Esophagus (tissue), 2 donors: Measurements from ENCODE around the gene CACNA2D1. TPM values are rescaled to one million over a fixed set of nuclear protein-coding genes. Genes with fewer than 3 reads are reported as not detected.

Experiments
- H3K27ac ChIP-seq, 2 donors: one replicate each; pipeline ENCODE4 v1.5.1; 2013; ENCODE audit warnings: low read depth in 2 of 2, mild to moderate bottlenecking in 2 of 2, inconsistent platforms in 1 of 2, low read length in 1 of 2, moderate library complexity in 1 of 2
- H3K27me3 ChIP-seq, 2 donors: one replicate each; pipeline ENCODE4 v1.6.1; 2013; ENCODE audit warnings: low read length in 2 of 2, control low read depth in 1 of 2, mild to moderate bottlenecking in 1 of 2; ENCODE audit not compliant: insufficient read depth in 2 of 2, control insufficient read depth in 1 of 2
- H3K36me3 ChIP-seq, 2 donors: one replicate each; pipeline ENCODE4 v1.6.1; 2013; ENCODE audit warnings: low read length in 1 of 2; ENCODE audit not compliant: control insufficient read depth in 2 of 2, insufficient read depth in 2 of 2
- H3K4me1 ChIP-seq, 2 donors: one replicate each; pipeline ENCODE4 v1.6.1; 2013; ENCODE audit warnings: low read length in 1 of 2; ENCODE audit not compliant: control insufficient read depth in 2 of 2, insufficient read depth in 2 of 2
- H3K4me3 ChIP-seq, 2 donors: one replicate each; pipeline ENCODE4 v1.5.1; 2013; ENCODE audit warnings: low read length in 2 of 2, mild to moderate bottlenecking in 2 of 2, low read depth in 1 of 2, moderate library complexity in 1 of 2
- H3K9me3 ChIP-seq, 2 donors: one replicate each; pipeline ENCODE4 v1.6.1; 2013; ENCODE audit warnings: mild to moderate bottlenecking in 2 of 2, low read depth in 1 of 2, low read length in 1 of 2, moderate library complexity in 1 of 2; ENCODE audit not compliant: control insufficient read depth in 2 of 2, insufficient read depth in 1 of 2
- WGBS, 2 donors: extraction: QIAGEN DNeasy Blood & Tissue Kit; methylation state at CpG; one replicate each; pipeline ENCODE4 v1.1.7; 2013; 5-methylcytosine and 5-hydroxymethylcytosine counted together
- polyA plus RNA-seq, 2 donors: library from polyadenylated mRNA; stranded (reverse); fragments of 200-250 nt; gene quantifications; one replicate each; pipeline ENCODE4 v1.2.3, GENCODE V29; 2013
- donor health status: healthy with polysubstance abuse.
- donor health status: Bipolar disorder and iron deficiency.

CACNA2D1 gene
- polyA plus RNA-seq, 2 donors, result 0.90 to 1.3 TPM

DNA sequence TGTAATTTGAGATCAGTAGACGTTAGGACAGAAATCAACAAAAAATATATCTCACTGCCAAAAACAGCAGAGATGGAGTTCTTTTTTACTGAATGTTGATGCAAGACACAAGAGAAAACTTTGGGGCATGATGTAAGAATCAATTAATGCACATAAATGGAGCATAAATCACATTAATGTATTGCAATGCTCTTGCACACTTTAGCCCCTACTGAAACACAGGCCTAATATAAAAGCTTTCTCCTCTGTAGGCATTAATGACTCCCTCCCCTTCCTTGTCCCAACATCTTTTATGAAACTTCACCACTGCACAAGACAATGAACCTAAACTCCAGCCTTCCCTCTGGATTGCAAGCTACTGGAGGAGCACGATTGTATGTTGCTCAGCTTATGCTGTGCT is 58.8 kb downstream of the CACNA2D1 start:
- H3K27ac ChIP-seq, result no peak overlapping the region
- H3K9me3 ChIP-seq, result no peaks in the 10 kb centered on the region
- WGBS, 2 donors, result 79 to 81% methylated on average over 2 of the region's 2 CpGs
- H3K36me3 ChIP-seq, result no peaks in the 10 kb centered on the region
- H3K4me3 ChIP-seq, result no peak overlapping the region
- H3K4me1 ChIP-seq, result no peaks in the 10 kb centered on the region
- H3K27me3 ChIP-seq, result no peaks in the 10 kb centered on the region

DNA sequence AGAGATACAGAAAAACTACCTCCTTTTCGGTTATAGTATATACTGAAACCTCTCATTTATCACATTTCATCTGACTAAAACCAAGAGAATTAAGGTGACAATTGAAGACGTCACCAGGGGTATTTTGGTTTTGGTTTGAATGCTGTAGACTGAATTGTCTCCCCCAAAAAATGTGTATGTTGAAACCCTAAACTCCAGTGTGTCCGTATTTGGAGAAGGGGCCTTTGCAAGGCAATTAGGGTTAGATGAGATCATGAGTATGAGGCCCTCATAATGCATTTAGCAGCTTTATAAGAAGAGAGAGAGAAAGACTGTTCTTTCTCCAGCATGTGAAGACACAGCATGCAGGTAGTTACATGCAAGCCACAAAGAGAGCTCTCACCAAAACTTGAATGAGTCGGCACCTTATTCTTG is 59.5 kb downstream of the CACNA2D1 start:
- 78 to 83% methylated on average over 4 of the region's 4 CpGs for WGBS, 2 donors
- H3K27ac ChIP-seq, result no peak overlapping the region

DNA sequence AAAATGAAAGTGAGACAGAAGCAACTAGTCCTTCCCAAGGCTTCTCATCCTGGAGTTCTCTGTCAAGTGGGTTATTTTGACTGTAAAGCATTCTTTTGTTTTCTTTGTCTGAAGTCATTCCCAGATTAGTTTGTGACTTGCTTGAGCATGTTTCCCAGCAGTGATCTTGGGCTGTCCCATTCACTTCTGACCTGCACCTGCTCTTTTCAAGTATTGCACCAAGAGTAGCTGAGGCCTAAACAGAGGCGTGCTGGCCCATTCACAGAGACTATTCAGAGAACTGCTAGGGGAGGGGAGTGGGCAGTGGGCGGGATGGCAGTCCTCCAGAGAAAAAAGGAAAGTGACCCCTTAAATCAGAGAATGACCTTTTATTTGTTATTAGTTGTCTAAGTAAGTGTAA is 61.3 kb downstream of the CACNA2D1 start:
- no peaks in the 10 kb centered on the region for H3K36me3 ChIP-seq
- H3K4me1 ChIP-seq, result no peaks in the 10 kb centered on the region
- WGBS, 2 donors, result 52 to 55% methylated on average over 2 of the region's 2 CpGs
- H3K27me3 ChIP-seq, result peaks cover 0 to 2% of the 10 kb centered on the region in 2 donors
- no peak overlapping the region for H3K4me3 ChIP-seq
- no peaks in the 10 kb centered on the region for H3K9me3 ChIP-seq
- H3K27ac ChIP-seq, result peak overlapping the region in 1 of 2 donors; percentile 31

More for the DNA sequence above, 59.5 kb downstream of the CACNA2D1 start:
- H3K36me3 ChIP-seq, result no peaks in the 10 kb centered on the region
- no peak overlapping the region for H3K4me3 ChIP-seq
- no peaks in the 10 kb centered on the region for H3K27me3 ChIP-seq
- H3K4me1 ChIP-seq, result no peaks in the 10 kb centered on the region
- H3K9me3 ChIP-seq, result no peaks in the 10 kb centered on the region

DNA sequence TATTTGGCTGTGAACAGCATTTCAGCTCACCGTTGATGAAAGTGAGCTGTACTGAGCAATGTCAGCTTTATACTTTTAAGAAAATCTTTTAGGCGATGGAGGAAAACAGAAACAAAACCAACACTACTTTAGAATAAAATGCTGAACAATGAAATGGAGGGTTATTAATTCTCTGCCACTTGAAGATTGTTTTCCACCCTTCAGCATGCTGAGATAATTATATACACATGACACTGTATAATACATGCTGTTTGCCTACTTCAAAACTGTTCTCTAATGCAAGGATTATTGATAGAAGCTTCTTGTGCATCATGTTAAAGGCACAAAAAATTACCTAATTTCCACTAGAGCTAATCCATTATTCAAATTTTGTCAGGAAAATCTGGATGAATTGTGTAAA is 66.8 kb downstream of the CACNA2D1 start:
- H3K27ac ChIP-seq, result no peak overlapping the region
- H3K36me3 ChIP-seq, result no peaks in the 10 kb centered on the region
- 73 to 82% methylated on average over 2 of the region's 2 CpGs for WGBS, 2 donors
- H3K9me3 ChIP-seq, result no peaks in the 10 kb centered on the region
- no peaks in the 10 kb centered on the region for H3K4me1 ChIP-seq
- H3K27me3 ChIP-seq, result peaks cover 0 to 2% of the 10 kb centered on the region in 2 donors
- H3K4me3 ChIP-seq, result no peak overlapping the region

DNA sequence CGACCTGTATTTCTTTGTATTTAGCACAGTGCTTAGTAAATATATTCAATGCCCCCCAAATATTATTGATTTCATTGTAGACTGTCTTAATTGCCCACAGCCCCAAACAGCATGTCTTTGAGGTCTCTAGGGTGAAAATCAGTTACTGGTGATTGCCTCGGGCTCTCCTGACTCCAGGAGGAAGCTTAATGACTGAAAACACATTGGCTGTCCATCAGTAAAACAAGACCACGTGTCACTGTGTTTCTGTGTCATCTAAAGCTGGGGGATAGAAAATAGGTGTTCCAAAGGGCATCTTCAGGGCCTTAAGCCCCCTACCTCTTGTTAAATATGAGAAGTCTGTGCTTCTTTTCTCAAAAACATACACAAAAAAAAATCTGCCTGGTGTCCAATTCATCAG is 67.9 kb downstream of the CACNA2D1 start:
- Histone ChIP-seq H3K9me3 (no peaks in the 10 kb centered on the region), H3K4me3 (no peak overlapping the region), H3K4me1 (no peaks in the 10 kb centered on the region), H3K27ac (no peak overlapping the region), H3K36me3 (no peaks in the 10 kb centered on the region), H3K27me3 (peaks cover 0 to 2% of the 10 kb centered on the region in 2 donors)
- 48 to 63% methylated on average over 3 of the region's 3 CpGs for WGBS, 2 donors

DNA sequence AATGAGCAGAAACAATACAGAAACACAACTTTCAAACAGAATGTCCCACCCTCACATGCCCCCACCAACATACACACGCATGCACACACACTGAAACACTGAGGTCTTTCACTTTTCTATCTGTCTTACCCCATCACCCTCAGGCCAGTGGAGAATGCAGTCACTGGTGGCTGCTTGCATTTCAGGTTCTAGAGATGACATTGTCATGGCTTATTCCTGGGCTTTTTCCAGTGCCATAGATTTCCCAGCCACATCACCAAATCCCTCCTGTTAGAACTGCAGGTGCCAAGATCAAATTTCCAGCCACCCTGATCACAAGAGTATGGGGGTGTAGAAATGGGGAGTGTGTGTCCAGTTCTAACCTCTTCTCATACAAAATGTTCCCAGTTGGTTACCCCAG is 68.4 kb downstream of the CACNA2D1 start:
- Histone ChIP-seq H3K4me3 (no peak overlapping the region), H3K4me1 (no peaks in the 10 kb centered on the region), H3K27me3 (peaks cover 0 to 2% of the 10 kb centered on the region in 2 donors), H3K27ac (no peak overlapping the region), H3K36me3 (no peaks in the 10 kb centered on the region), H3K9me3 (no peaks in the 10 kb centered on the region)
- 85 to 100% methylated on average over 1 of the region's 1 CpG for WGBS, 2 donors

DNA sequence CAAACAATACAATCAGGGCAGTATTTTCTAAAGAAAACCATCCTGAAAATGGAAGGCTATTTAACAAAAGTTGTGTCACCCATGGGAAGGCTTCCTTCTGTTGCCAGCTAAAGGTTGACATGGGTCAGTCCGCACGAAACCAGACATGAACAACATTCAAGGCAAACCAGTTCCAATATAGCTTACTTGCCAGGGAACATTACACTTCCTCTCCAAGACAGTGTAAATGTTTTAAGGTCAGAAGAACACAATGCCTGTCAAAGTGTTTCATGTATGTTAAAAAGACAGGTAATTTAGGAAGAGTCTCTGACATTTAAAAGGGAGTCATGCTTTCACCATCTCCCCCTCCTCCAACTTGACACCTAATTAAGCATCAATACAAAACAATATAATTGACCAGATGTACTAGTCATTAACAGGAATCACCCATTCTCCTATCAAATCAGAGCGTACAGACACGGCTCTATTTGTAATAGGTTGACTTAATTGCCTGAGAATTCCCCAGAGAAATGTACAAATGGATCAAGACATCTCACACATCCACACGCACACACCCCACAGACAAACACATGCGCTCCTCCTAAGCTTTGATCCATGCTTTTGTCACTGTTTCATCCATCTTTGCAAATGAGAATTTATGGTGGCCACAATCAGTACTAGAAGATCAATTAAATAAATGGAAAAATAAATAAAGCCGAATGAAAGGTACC is 69.5 kb downstream of the CACNA2D1 start:
- peak overlapping the region in 1 of 2 donors; percentile 60 for H3K27ac ChIP-seq
- H3K27me3 ChIP-seq, result peaks cover 0 to 2% of the 10 kb centered on the region in 2 donors
- no peaks in the 10 kb centered on the region for H3K36me3 ChIP-seq
- H3K9me3 ChIP-seq, result no peaks in the 10 kb centered on the region
- H3K4me3 ChIP-seq, result no peak overlapping the region
- WGBS, 2 donors, result 65 to 68% methylated on average over 7 of the region's 7 CpGs
- H3K4me1 ChIP-seq, result no peaks in the 10 kb centered on the region

DNA sequence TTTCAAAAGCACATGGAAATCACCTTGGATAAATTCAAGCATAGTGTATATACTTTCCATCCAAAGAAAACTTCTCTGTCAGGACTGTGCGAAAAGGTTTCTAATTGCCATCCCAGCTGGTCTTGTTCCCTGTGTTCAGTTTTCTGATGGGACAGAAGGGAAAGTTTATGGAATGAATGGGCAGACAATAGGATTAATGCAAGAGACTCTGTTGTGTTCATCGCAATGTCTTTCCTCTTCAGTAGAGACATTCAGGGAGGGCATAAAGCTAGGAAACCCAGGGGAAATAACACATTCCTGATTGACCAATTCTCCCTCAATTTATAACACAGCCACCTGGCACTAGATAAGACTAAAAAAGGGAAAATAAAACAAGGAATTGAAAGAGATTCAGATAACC is 78.9 kb downstream of the CACNA2D1 start:
- H3K27ac ChIP-seq, result no peak overlapping the region
- H3K9me3 ChIP-seq, result no peaks in the 10 kb centered on the region
- H3K36me3 ChIP-seq, result no peaks in the 10 kb centered on the region
- no peaks in the 10 kb centered on the region for H3K4me1 ChIP-seq
- 93 to 95% methylated on average over 2 of the region's 2 CpGs for WGBS, 2 donors
- no peak overlapping the region for H3K4me3 ChIP-seq
- H3K27me3 ChIP-seq, result no peaks in the 10 kb centered on the region

DNA sequence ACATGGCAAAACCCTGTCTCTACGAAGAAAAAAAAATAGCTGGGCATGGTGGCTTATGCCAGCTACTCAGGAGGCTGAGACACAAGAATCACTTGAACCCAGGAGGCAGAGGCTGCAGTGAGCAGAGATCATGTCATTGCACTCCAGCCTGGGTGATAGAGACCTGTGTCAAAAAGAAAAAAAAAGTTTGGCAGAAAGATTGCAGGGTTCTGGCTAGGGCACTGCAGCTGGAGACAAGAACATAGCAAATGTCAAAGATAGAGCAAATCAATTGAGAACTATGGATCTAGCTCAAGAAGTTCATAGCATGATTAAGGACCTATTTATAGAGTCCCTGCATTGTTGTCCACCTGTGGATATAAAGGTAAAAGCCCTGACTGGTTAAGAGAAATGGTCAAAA is 79.5 kb downstream of the CACNA2D1 start:
- Histone ChIP-seq H3K9me3 (no peaks in the 10 kb centered on the region), H3K4me1 (no peaks in the 10 kb centered on the region), H3K27me3 (no peaks in the 10 kb centered on the region), H3K27ac (no peak overlapping the region), H3K36me3 (no peaks in the 10 kb centered on the region), H3K4me3 (no peak overlapping the region)
- 83 to 89% methylated on average over 1 of the region's 1 CpG for WGBS, 2 donors

DNA sequence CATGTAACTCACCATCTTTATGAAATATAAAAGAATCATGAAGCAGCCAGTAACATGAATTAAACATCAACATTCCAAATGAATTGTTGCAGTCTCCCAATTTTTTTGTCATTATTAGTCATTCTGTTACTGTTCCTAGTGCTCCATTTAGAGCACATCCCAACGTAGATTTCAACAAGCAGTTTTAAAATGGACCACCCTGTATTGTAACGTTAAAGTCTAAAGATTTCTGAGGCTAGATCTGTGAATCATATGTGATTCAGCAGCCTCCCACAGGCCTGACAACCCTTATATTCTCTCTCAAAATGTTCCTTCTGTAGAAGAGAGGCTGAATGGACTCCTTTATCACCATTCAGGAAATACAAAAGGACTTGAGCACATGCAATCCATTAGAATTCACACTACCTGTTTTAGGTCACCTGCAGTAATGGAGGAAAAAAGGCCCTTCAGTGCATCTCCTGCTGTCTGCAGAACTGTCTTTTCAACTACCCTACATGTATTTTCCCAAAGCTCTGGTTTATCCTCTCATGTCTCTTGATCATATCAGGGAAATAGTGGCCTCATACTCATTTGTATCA is 81.4 kb downstream of the CACNA2D1 start:
- Histone ChIP-seq H3K4me1 (no peaks in the 10 kb centered on the region), H3K36me3 (no peaks in the 10 kb centered on the region), H3K9me3 (no peaks in the 10 kb centered on the region), H3K27me3 (no peaks in the 10 kb centered on the region), H3K27ac (no peak overlapping the region), H3K4me3 (no peak overlapping the region)
- 57 to 60% methylated on average over 2 of the region's 2 CpGs for WGBS, 2 donors
